Osteoblast (primary cell): ENCODE measurements around the gene LRRC55. TPM values are rescaled to one million over a fixed set of nuclear protein-coding genes. Genes with fewer than 3 reads are reported as not detected.
A peak's percentile ranks its signal among the peaks of the same experiment; 100 is the strongest.

ENCODE experiments used
- DNase-seq: peaks from one replicate; pipeline ENCODE4 v3.0.0; 2011; ENCODE audit warnings: low spot score, mixed read lengths; ENCODE audit not compliant: insufficient read length; ENCODE audit errors: missing footprints
- H2AFZ ChIP-seq: 2 replicates; pipeline ENCODE4 v1.6.0; 2011; ENCODE audit warnings: mild to moderate bottlenecking, low read length
- H3K27ac ChIP-seq: 2 replicates; pipeline ENCODE4 v1.5.1; 2011; ENCODE audit warnings: mild to moderate bottlenecking, low read depth, low read length, moderate library complexity
- H3K27me3 ChIP-seq: 2 replicates; pipeline ENCODE4 v1.6.0; 2012; ENCODE audit warnings: mild to moderate bottlenecking, control low read depth, inconsistent platforms, low read length, moderate library complexity; ENCODE audit not compliant: insufficient read depth
- H3K36me3 ChIP-seq: 2 replicates; pipeline ENCODE4 v1.5.1; 2011; ENCODE audit warnings: mild to moderate bottlenecking, low read length, control low read depth, moderate library complexity; ENCODE audit not compliant: insufficient read depth
- H3K4me1 ChIP-seq: 2 replicates; pipeline ENCODE4 v1.5.1; 2011; ENCODE audit warnings: mild to moderate bottlenecking, low read length, control low read depth, moderate library complexity; ENCODE audit not compliant: insufficient read depth
- H3K4me2 ChIP-seq: 2 replicates; pipeline ENCODE4 v1.6.0; 2011; ENCODE audit warnings: mild to moderate bottlenecking, low read length; ENCODE audit not compliant: insufficient read depth
- H3K4me3 ChIP-seq: fragments of 200-600 bp; sonication (generic); 3 replicates; pipeline ENCODE4 v1.5.1; 2012; ENCODE audit warnings: mild to moderate bottlenecking, low read length, inconsistent platforms; ENCODE audit not compliant: insufficient read depth
- H3K79me2 ChIP-seq: 2 replicates; pipeline ENCODE4 v1.6.0; 2012; ENCODE audit warnings: mild to moderate bottlenecking, low read length, control low read depth, inconsistent platforms; ENCODE audit not compliant: insufficient read depth
- H3K9me3 ChIP-seq: 2 replicates; pipeline ENCODE4 v1.5.1; 2011; ENCODE audit warnings: low read depth, low read length, control low read depth
- H4K20me1 ChIP-seq: 2 replicates; pipeline ENCODE4 v1.6.0; 2012; ENCODE audit warnings: mild to moderate bottlenecking, low read length, control low read depth; ENCODE audit not compliant: insufficient read depth
- CTCF ChIP-seq: IDR thresholded peaks from 2 replicates; pipeline ENCODE4 v1.5.1; 2011; ENCODE audit warnings: mild to moderate bottlenecking, low read depth, low read length, moderate library complexity; ENCODE audit errors: extremely low read depth
- total RNA-seq: library from RNA; depleted of rRNA; stranded (reverse); fragments of >200 nt; gene quantifications from 2 replicates; pipeline ENCODE4 v1.2.3, GENCODE V29; 2012

The LRRC55 gene
- total RNA-seq, 1 donor, result not detected

GRCh38 chr11:57172031-57172430 lies 9.7 kb upstream of the LRRC55 start:
- Histone ChIP-seq H3K4me3 (no peak overlapping the region), H3K79me2 (no peaks in the 10 kb centered on the region), H2AFZ (no peak overlapping the region), H3K27me3 (peaks cover 6% of the 10 kb centered on the region), H4K20me1 (no peaks in the 10 kb centered on the region), H3K4me2 (no peak overlapping the region), H3K9me3 (no peaks in the 10 kb centered on the region), H3K4me1 (no peaks in the 10 kb centered on the region), H3K27ac (no peak overlapping the region), H3K36me3 (no peaks in the 10 kb centered on the region)
- DNase-seq, result no peak
- no peak for TF ChIP-seq CTCF

DNA sequence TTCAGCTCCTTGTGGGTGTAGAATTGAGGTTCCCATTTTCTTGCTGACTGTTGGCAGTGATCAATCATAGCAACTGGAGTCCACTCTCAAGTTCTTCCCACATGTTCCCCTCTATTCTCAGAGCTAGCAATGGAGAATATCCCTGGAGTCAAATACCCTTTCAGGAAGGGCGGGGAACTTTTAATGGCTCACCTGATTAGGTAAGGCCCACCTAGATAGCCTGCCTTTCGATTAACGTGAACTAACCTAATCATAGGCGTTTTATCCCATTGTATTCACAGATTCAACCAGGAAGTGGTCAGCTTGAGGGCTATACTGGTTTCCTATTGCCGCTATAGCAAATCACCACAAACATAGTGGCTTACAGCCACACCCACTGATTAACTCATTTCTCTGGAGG lies 7.1 kb upstream of the LRRC55 start:
- no peak for TF ChIP-seq CTCF
- no peak overlapping the region for H2AFZ ChIP-seq
- no peak overlapping the region for H3K4me2 ChIP-seq
- no peaks in the 10 kb centered on the region for H3K36me3 ChIP-seq
- no peak overlapping the region for H3K27ac ChIP-seq
- H3K4me1 ChIP-seq, result no peaks in the 10 kb centered on the region
- no peak for DNase-seq
- no peaks in the 10 kb centered on the region for H3K79me2 ChIP-seq
- no peak overlapping the region for H3K4me3 ChIP-seq
- H3K9me3 ChIP-seq, result no peaks in the 10 kb centered on the region
- no peaks in the 10 kb centered on the region for H4K20me1 ChIP-seq
- H3K27me3 ChIP-seq, result peaks cover 14% of the 10 kb centered on the region

DNA sequence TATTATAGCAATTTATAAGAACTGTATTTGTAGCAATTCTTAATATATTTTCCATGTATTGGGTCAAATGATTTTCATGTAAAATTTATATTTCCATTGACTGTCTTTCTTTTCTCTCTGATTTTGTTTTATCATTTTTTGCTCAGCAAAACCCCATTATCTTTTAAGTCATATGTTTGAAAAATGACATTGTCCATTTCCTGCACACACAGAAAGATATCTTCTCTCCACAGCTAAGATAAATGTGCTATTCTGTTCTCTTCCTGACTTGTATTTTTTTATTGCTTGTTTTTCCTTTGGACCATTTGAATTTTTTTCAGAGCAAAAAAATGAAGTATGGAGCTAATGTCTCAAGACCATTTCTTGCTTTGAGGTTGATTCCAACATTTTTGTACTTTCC lies 6.3 kb upstream of the LRRC55 start:
- TF ChIP-seq CTCF, result no peak
- no peak overlapping the region for H3K27ac ChIP-seq

GRCh38 chr11:57178334-57178733 lies 3.4 kb upstream of the LRRC55 start:
- Histone ChIP-seq H3K4me1 (no peaks in the 10 kb centered on the region), H3K36me3 (no peaks in the 10 kb centered on the region), H2AFZ (no peak overlapping the region), H3K27me3 (peaks cover 26% of the 10 kb centered on the region), H3K27ac (no peak overlapping the region), H3K4me3 (no peak overlapping the region), H3K9me3 (no peaks in the 10 kb centered on the region), H4K20me1 (no peaks in the 10 kb centered on the region), H3K79me2 (no peaks in the 10 kb centered on the region), H3K4me2 (no peak overlapping the region)
- DNase-seq, result no peak
- TF ChIP-seq CTCF, result no peak

More for the DNA sequence above, 6.3 kb upstream of the LRRC55 start:
- H3K27me3 ChIP-seq, result peaks cover 20% of the 10 kb centered on the region
- H4K20me1 ChIP-seq, result no peaks in the 10 kb centered on the region
- no peaks in the 10 kb centered on the region for H3K4me1 ChIP-seq
- no peak overlapping the region for H3K4me2 ChIP-seq
- no peaks in the 10 kb centered on the region for H3K9me3 ChIP-seq
- no peak overlapping the region for H2AFZ ChIP-seq
- H3K4me3 ChIP-seq, result no peak overlapping the region
- no peaks in the 10 kb centered on the region for H3K36me3 ChIP-seq
- no peaks in the 10 kb centered on the region for H3K79me2 ChIP-seq
- DNase-seq, result peak; percentile 58
